GM18951 (cell line): Measurements from ENCODE around the gene NGRN.

Experiments
- POLR2A ChIP-seq: IDR thresholded peaks from 4 replicates; pipeline ENCODE4 v1.6.1; 2011; ENCODE audit warnings: mild to moderate bottlenecking; ENCODE audit not compliant: insufficient read length, insufficient read depth; ENCODE audit errors: extremely low read depth
- in situ Hi-C: fragments of 300-500 bp; cut with MboI; formaldehyde crosslinking; loops from one replicate; pipeline ENCODE4 v1.12.0; 2022; ENCODE audit warnings: low sequenced_read_pairs, mixed read lengths, inconsistent platforms; ENCODE audit not compliant: unreplicated experiment

Gene NGRN

DNA sequence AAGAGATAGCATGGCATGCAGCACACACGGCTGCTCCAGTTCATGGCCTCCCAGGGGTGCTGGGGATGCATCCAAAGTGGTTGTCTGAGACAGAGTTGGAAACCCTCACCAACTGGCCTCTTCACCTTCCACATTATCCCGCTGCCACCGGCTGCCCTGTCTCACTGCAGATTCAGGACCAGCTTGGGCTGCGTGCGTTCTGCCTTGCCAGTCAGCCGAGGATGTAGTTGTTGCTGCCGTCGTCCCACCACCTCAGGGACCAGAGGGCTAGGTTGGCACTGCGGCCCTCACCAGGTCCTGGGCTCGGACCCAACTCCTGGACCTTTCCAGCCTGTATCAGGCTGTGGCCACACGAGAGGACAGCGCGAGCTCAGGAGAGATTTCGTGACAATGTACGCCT, 36.5 kb upstream of the NGRN start:
- no peak for TF ChIP-seq POLR2A
- in situ Hi-C loops: no loop called here

DNA sequence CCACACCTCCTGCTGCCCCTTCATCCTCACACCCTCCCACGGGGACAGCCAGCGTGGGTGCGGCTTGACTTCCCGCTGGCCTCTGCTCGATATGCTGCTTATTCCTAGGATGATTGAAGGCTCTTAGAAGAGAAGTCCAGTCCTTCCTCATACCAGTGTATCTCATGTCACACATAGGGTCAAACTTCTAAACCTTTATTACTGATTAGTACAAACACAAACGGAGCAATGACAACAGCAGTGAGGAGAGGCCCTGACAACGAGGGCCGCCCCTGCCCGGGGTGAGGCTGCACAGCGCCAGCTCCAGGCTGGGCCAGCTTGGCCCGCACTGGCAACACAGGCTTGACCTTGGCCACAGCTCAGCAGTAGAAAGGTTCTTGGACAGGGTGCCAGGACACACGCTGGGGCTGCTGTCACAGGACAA, 35.4 kb upstream of the NGRN start:
- in situ Hi-C loops: no loop called here
- TF ChIP-seq POLR2A: no peak

DNA sequence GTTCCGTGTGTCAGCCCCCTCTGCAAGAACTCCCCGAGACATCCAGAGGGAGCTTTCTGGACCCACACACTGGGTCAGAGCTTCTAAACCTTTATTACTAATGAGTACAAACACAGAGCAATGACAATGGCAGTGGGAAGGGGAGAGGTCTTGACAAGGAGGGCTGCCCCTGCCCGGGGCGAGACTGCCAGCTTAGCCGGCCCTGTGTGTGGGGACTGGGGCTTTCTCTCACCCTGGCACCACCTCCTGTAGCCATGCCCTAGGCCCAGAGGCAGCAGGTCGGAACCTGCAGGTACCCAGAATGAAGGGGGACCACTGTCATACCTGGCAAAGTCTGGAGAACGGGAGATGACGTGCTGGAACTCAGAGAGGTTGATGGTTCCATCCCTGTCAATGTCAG, 34.9 kb upstream of the NGRN start:
- no peak for TF ChIP-seq POLR2A
- in situ Hi-C loops: no loop called here

DNA sequence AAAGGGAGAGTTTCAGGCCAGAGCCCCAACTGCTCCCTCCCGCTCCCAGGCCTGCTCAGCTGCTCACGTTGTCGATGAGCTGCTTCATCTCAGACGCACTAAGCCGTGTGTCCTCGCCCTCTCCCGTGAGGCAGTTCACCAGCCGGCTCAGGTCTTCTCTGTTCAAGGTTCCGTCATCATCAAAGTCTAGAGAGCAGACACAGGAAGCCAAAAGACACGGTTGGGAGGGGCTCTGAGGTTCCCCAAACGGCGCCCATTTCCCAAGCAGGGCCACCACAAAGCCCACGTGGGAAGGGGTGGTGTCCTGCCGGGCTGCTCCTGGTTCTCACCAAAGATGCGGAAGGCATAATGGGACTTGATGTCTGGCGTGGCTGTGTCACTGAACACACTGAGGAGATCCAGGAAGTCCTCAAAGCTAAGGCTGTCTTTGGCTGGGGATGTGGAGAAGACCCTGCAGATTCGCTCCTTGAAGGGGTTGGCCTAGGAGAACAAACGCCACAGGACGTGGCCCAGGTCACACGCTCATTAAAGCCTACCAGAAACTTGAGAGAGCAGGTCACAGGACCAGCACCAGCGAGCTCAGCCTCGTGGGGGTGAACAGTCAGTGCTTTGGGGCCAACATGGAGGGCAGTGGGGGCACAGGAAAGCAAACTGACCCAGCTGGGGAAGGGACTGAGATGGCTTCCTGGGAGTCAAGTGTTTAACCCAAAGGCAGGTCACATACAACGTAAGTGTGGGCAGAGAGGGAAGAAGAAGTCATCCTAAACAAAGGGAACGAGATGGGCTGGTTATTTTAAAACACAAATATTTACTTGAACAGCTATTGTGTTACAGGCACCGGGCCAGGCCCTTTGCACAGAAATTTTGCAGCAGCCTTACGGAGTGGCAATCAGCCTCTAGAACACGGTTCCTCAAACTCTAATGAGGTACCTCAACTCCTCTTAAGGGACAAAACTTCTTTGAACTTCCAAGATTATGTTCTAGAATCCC, 34.1 kb upstream of the NGRN start:
- TF ChIP-seq POLR2A: no peak
- in situ Hi-C loops: no loop called here

DNA sequence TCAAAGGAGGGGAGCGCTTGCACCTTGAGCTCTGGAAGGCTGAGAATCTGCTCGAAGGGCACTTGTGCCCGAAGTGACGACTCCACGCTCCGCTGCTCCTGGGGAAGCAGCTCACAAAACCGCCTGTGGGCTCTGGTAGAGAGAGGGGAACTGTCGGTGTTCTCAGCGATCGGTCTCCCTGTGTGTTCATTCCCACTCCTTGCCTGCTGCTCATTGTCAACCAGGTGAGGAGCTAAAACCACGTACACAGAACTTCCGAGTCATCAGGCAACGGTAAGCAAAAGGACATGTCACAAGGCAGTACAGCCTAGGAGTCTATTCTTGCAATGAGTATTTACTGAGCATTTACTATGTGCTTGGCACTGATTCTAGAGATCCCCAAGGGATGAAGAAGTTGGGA, 33.3 kb upstream of the NGRN start:
- in situ Hi-C loops: no loop called here
- no peak for TF ChIP-seq POLR2A

DNA sequence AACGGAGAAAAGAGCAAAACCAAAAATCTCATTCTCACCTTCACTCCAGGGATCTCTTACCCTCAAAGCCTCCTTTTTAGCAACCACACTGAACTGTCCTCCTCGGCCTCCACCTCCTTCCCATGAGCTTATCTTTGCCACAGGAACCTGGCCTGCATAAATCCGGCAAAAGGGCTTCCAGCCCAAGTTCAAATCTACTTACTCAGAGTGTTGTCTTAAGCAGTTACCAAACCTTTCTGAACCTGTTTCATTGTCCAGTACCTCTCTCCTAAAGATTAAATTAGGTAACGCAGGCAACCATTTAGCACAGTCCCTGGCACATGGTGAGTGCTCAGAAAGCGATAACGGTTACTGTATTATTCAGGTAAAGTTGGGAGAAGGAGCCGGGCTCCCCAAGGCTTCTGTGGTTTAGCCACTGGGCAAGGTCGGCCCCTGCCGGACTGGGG, 32.5 kb upstream of the NGRN start:
- no peak for TF ChIP-seq POLR2A
- in situ Hi-C loops: no loop called here

DNA sequence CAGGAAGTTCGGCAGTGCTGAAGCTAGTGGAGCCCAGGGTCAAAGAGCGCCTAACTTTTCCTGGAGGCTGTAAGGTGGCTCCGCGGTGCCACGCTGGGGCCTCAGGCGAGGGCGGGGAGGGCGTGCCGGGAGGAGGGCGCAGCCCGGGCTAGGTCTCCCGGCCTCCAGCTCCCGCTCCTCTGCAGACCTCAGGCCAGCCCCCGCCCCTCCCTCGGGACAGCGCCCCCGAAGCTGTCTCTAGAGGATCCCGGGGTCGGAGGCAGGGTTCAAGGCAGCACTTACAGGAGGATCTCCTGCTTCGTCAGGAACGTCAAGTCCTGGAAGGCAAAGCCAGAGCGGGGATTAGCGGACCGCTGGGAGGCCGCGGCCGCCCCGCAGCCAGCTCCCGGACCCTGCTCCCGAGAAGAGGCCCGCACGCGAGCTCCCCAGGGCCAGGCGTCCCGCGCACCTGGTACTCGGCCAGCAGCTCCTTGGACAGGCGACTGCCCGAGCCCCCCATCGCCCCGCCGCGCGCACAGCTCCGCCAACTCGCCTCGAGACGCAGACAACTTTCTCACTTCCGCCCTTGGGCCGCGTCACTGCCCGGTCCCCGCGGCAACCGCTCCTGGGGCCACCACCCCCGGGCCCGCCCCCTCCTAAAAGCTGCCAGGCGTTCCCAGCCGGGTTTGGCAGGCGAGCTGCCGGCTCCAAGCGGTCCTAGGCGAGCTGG, 31.9 kb upstream of the NGRN start, which contains the start of gene CIB1:
Gene CIB1 (minus strand): TSS at position 555 of the 709 bp plus-strand sequence. CDS start 56 bp downstream, at position 499.
- in situ Hi-C loops: no loop called here
- peak; percentile 56 for TF ChIP-seq POLR2A

DNA sequence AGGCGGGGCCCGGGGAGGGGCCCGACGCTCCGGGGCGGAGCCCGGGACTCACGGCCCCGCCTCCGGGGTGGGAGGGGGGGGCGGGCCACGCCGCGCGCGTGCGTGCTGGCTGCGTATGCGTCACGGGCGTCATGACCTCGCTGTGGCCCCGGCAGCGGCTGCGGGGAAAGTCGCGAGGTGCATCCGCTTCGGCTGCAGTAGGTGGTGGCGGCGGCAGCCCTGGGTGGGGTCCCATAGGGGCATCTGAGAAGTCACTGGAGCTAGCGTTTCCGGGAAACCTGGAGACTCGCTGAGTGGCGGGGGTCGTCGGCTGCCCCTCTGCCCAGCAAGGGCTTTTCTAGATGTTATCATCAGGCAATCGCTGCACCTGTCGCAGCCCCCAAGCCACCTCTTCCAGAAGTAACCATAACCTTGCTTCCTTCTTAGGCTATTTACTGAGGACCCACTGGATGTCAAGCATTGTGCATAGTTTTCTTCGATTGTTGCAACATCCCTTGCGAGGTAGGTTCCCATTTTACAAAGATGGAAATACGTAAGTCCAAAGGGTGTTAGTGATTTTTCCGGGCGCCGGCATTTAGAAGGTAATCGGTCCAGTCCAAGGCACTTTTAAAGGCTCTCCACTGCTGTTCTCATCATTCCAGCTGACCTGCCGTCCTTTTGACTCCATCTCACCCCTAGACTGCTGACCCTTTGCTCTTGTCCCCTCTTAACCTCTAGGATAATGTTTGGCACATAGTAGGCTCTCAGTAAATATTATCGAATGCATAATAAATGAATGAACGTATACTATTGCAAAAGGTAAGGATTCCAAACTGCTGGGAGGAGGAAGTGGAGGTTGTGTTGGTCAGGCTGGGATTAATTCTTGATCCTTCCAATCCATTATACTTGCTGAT, 31.1 kb upstream of the NGRN start, which contains the start of gene GDPGP1:
Gene GDPGP1 (plus strand): TSS at position 114 of the 893 bp plus-strand sequence. CDS start 6,700 bp downstream, outside the sequence.
- in situ Hi-C loops: no loop called here
- TF ChIP-seq POLR2A: peak; percentile 92

DNA sequence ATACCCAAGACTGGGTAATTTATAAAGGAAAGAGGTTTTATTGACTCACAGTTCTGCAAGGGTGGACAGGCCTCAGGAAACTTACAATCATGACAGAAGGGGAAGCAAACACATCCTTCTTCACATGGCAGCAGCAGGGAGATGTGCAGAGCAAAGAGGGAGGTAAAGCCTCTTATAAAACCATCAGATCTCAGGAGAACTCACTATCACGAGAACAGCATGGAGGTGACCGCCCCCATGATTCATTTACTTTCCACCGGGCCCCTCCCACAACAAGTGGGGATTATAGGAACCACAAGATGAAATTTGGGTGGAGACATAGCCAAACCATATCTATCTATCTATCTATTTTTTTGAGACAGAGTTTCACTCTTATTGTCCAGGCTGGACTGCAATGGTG, 26.1 kb upstream of the NGRN start:
- in situ Hi-C loops: no loop called here
- no peak for TF ChIP-seq POLR2A

DNA sequence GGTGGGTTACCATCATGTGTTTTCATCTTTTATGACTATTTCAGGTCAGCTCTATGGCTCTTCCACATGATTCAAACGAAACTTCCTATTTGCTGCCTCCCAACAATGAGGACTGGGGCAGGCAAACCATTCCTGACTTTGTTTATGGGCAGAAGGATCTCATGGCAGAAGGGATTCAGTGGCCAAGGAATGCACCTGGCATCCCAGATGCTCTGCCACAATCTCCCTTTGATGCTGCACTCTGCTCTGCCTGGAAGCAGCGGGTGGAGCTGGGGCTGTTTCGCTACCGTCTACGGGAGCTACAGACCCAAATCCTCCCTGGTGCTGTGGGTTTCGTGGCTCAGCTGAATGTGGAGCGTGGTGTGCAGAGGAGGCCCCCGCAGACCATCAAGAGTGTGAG, 24.6 kb upstream of the NGRN start:
- no peak for TF ChIP-seq POLR2A
- in situ Hi-C loops: no loop called here

DNA sequence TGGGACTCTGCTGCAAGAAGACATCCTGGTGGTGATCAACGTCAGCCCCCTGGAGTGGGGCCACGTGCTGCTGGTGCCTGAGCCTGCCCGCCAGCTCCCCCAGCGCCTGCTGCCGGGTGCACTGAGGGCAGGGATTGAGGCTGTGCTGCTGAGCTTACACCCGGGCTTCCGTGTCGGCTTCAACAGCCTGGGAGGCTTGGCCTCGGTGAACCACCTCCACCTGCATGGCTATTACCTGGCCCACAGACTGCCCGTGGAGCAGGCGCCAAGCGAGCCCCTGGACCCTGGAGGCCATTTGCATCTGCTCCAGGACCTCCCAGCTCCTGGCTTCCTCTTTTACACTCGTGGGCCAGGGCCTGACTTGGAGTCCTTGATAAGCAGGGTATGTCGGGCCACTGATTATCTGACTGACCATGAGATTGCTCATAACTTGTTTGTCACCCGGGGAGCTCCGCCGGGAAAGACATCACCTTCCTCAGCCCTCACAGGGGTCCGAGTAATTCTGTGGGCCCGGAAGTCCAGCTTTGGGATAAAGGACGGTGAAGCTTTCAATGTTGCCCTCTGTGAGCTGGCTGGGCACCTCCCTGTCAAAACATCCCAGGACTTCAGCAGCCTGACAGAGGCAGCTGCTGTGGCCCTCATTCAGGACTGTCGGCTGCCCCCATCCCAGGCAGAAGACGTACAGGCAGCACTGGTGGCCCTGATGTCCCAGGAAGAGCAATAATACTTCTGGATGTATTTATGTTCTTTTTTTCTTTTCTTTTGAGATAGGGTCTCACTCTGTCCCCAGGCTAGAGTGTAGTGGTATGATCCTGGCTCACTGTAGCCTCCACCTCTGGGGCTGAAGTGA, 23.9 kb upstream of the NGRN start:
- no peak for TF ChIP-seq POLR2A
- in situ Hi-C loops: no loop called here

DNA sequence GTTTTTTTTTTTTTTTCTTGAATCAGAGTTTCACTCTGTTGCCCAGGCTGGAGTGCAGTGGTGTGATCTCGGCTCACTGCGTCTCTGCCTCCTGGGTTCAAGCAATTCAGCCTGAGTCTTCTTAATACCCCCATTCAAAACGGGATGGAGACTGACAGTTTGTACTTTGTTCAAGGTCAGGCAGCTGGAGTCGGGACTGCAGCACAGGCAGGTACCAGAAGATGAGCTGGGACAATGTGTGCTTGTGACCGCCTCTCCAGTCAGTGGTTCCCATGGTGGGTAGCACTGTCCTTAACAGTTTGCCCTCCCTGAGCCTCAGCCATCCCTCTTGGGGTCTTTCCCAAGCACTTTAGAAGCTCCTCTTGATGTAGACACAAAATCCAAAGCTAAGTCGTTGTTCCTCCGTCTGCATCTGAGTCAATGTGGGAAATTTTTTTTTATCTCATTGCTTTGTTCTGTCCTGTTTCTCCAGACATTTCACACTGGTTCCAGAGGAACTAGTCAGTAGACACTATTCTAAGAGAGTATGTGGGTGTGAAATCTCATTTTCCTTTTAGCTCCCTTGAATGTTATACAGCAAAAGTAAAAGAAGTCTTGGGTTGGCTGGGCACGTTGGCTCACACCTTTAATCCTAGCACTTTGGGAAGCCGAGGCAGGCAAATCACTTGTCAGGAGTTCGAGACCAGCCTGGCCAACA, 21.4 kb upstream of the NGRN start:
- in situ Hi-C loops: no loop called here

More for the DNA sequence above, 21.4 kb upstream of the NGRN start:
- TF ChIP-seq POLR2A: no peak
